K562 (cell line): ENCODE results near the gene CDSN. TPM values are rescaled to one million over a fixed set of nuclear protein-coding genes. Genes with fewer than 3 reads are reported as not detected.

ENCODE experiments used
- ATAC-seq: fragments of 200-7000 bp; cut with Tn5 transposase; 3 replicates; pipeline ENCODE4 v1.9.1; 2020; ENCODE audit warnings: moderate library complexity
- BruUV-seq: library from RNA; stranded (reverse); fragments of 400-500 nt; replicated peaks from 2 replicates; lab custom pipeline; 2021; lab: Mats Ljungman, UMichigan
- CTCF ChIA-PET: fragments of 300-600 bp; formaldehyde crosslinking; extraction: SDS; loops from one replicate; lab custom pipeline; 2021; ENCODE audit warnings: low intra/inter-chr PET ratio; lab: Yijun Ruan, JAX
- POLR2A ChIA-PET: fragments of 300-600, 350-650 bp; sonication (Branson Sonifier 250); formaldehyde crosslinking; extraction: SDS; loops from one replicate; lab custom pipeline; 2021; ENCODE audit warnings: antibody characterized with exemption, inconsistent platforms; lab: Yijun Ruan, JAX
- DNase-seq, 4 experiments: peaks; one replicate each; pipeline versions ENCODE4 v3.0.0 to v3.0.0-alpha.2; 2011 to 2018; ENCODE audit warnings: low spot score in 3 of 4, mixed read lengths in 3 of 4; ENCODE audit errors: extremely low read depth in 1 of 4
- FAIRE-seq: peaks from 2 replicates; lab custom pipeline; 2011; peaks lifted over from hg19 to GRCh38; lab: Jason Lieb, UNC
- H2AFZ ChIP-seq: 2 replicates; pipeline ENCODE4 v1.6.0; 2011; ENCODE audit warnings: low read depth, low read length, control low read depth, inconsistent platforms
- H3K27ac ChIP-seq: fragments of 200-600 bp; 3 replicates; pipeline ENCODE4 v1.8.0; 2011; ENCODE audit warnings: low read depth, mild to moderate bottlenecking, control low read depth, inconsistent platforms, low read length, moderate library complexity, mixed read lengths; ENCODE audit errors: extremely low read depth
- H3K27me3 ChIP-seq, 2 experiments: fragments of 300-600 bp in 1 of 2; 2 replicates in 1 of 2; 3 replicates in 1 of 2; pipeline versions ENCODE4 v1.6.0 to v1.8.0; 2011; ENCODE audit warnings: inconsistent platforms in 2 of 2, low read length in 2 of 2, mild to moderate bottlenecking in 1 of 2, mixed read lengths in 1 of 2, moderate library complexity in 1 of 2; ENCODE audit not compliant: control insufficient read depth in 2 of 2, insufficient read depth in 2 of 2
- H3K36me3 ChIP-seq: fragments of 300-600 bp; 3 replicates; pipeline ENCODE4 v1.8.0; 2011; ENCODE audit warnings: mild to moderate bottlenecking, low read length, inconsistent platforms; ENCODE audit not compliant: control insufficient read depth, insufficient read depth
- H3K4me1 ChIP-seq, 2 experiments: fragments of 200-600 bp in 1 of 2; replicated peaks in 1 of 2; 2 replicates in 1 of 2; 3 replicates in 1 of 2; pipeline versions ENCODE4 v1.5.1 to v1.8.0; 2011; ENCODE audit warnings: inconsistent platforms in 2 of 2, low read length in 2 of 2, mild to moderate bottlenecking in 1 of 2, mixed read lengths in 1 of 2, moderate library complexity in 1 of 2; ENCODE audit not compliant: control insufficient read depth in 2 of 2, insufficient read depth in 2 of 2
- H3K4me2 ChIP-seq: 2 replicates; pipeline ENCODE4 v1.6.1; 2011; ENCODE audit warnings: low read length, control low read depth, inconsistent platforms, mixed read lengths; ENCODE audit not compliant: insufficient read depth
- H3K4me3 ChIP-seq: fragments of 200-600 bp; sonication (generic), shearing (Covaris generic); 2 replicates; pipeline ENCODE4 v1.5.1; 2016; ENCODE audit warnings: control low read depth, inconsistent platforms
- H3K79me2 ChIP-seq: fragments of 200-600 bp; 3 replicates; pipeline ENCODE4 v1.8.0; 2011; ENCODE audit warnings: low read length, inconsistent platforms; ENCODE audit not compliant: control insufficient read depth, insufficient read depth
- H3K9ac ChIP-seq, 2 experiments: 2 replicates each; pipeline versions ENCODE4 v1.6.0 to v1.6.1; 2011; ENCODE audit warnings: low read depth in 2 of 2, low read length in 2 of 2, control low read depth in 1 of 2, inconsistent platforms in 1 of 2, mild to moderate bottlenecking in 1 of 2, mixed read lengths in 1 of 2; ENCODE audit not compliant: insufficient read depth in 1 of 2
- H3K9me1 ChIP-seq: one replicate; pipeline ENCODE4 v1.6.0; 2011; ENCODE audit warnings: inconsistent platforms, mild to moderate bottlenecking, low read length, moderate library complexity; ENCODE audit not compliant: control insufficient read depth, insufficient read depth
- H3K9me3 ChIP-seq: replicated peaks from 2 replicates; pipeline ENCODE4 v1.5.1; 2011; ENCODE audit warnings: low read depth, low read length, inconsistent platforms; ENCODE audit not compliant: control insufficient read depth, insufficient read depth
- H4K20me1 ChIP-seq: replicated peaks from 2 replicates; pipeline ENCODE4 v1.6.1; 2011; ENCODE audit warnings: low read length, inconsistent platforms, mixed read lengths; ENCODE audit not compliant: control insufficient read depth, insufficient read depth
- CTCF ChIP-seq, 3 experiments: IDR thresholded peaks in 2 of 3; conservative IDR thresholded peaks in 1 of 3; 2 replicates each; pipeline ENCODE4 v1.5.1; 2011 to 2012; ENCODE audit warnings: low read length in 3 of 3, mild to moderate bottlenecking in 3 of 3, control low read depth in 2 of 3, improper control_type of control experiment in 1 of 3, inconsistent platforms in 1 of 3, low read depth in 1 of 3, mixed read lengths in 1 of 3, moderate library complexity in 1 of 3; ENCODE audit not compliant: insufficient read depth in 2 of 3
- JUND ChIP-seq, 2 experiments: IDR thresholded peaks; 2 replicates in 1 of 2; 3 replicates in 1 of 2; pipeline ENCODE4 v1.6.1; 2011; ENCODE audit warnings: borderline replicate concordance in 2 of 2, low read depth in 2 of 2, low read length in 2 of 2, improper control_type of control experiment in 1 of 2, missing biosample characterization in 1 of 2, missing genetic modification characterization in 1 of 2, missing genetic modification reagents in 1 of 2
- LEF1 ChIP-seq: fragments of 450-650 bp; IDR thresholded peaks from 2 replicates; pipeline ENCODE4 v1.6.1; 2016; ENCODE audit warnings: mild to moderate bottlenecking
- NONO ChIP-seq, 2 experiments: fragments of 200-400 bp in 1 of 2; fragments of 450-650 bp in 1 of 2; formaldehyde crosslinking in 1 of 2; IDR thresholded peaks; 2 replicates each; pipeline ENCODE4 v1.6.1; 2017; ENCODE audit warnings: low read depth in 2 of 2, mild to moderate bottlenecking in 2 of 2, moderate library complexity in 2 of 2, low read length in 1 of 2
- RAD21 ChIP-seq, 2 experiments: fragments of 250-450 bp in 1 of 2; fragments of 450-650 bp in 1 of 2; sonication (Bioruptor Pico) in 1 of 2; formaldehyde crosslinking in 1 of 2; IDR thresholded peaks in 1 of 2; conservative IDR thresholded peaks in 1 of 2; 2 replicates each; pipeline versions ENCODE4 v1.4.0 to v1.8.0; 2020 to 2022; ENCODE audit warnings: mild to moderate bottlenecking in 2 of 2, moderate library complexity in 1 of 2
- STAG1 ChIP-seq: sonication (generic); formaldehyde crosslinking; IDR thresholded peaks from 2 replicates; pipeline ENCODE4 v1.5.0; 2020; ENCODE audit warnings: missing genetic modification reagents, borderline replicate concordance
- ZNF134 ChIP-seq: fragments of 250-450 bp; sonication (Bioruptor Pico); conservative IDR thresholded peaks from 2 replicates; pipeline ENCODE4 v1.4.0; 2020
- WGBS: fragments of 100-300 bp; shearing (Covaris generic); methylation state at CpG from one replicate; pipeline ENCODE4 v1.1.6; 2016; ENCODE audit warnings: low coverage, mixed read lengths; ENCODE audit not compliant: insufficient coverage; ENCODE audit errors: missing lambda C conversion rate; 5-methylcytosine and 5-hydroxymethylcytosine counted together
- in situ Hi-C: fragments of 300-500 bp; cut with MboI; formaldehyde crosslinking; loops from 4 replicates; pipeline ENCODE4 v1.15.0; 2018; ENCODE audit warnings: inconsistent platforms, mixed read lengths
- intact Hi-C: fragments of 100-400 bp; cut with micrococcal nuclease; formaldehyde crosslinking; loops from 2 replicates; pipeline ENCODE4 v1.14.2; 2022
- polyA plus RNA-seq, 8 experiments: library from polyadenylated mRNA; depleted of rRNA in 4 of 8; stranded (reverse) in 5 of 8; unstranded in 3 of 8; fragments of >200 nt; fragmentation: Nextera tagmentation in 2 of 8; fragmentation: Illumina TruSeq in 1 of 8; extraction: Ambion mirVana in 2 of 8; extraction: Trizol in 1 of 8; gene quantifications; 2 replicates each; pipeline versions ENCODE4 v1.2.1 to v1.2.3, GENCODE V29; 2011 to 2014; ENCODE audit warnings: inconsistent platforms in 1 of 8, missing spikeins in 1 of 8
- total RNA-seq, 7 experiments: library from RNA; depleted of rRNA in 6 of 7; stranded (reverse); fragments of >200 nt in 6 of 7; fragmentation: Illumina TruSeq in 2 of 7; extraction: Trizol in 2 of 7; gene quantifications; 2 replicates each; pipeline versions ENCODE4 v1.2.1 to v1.2.3, GENCODE V29; 2011 to 2021; ENCODE audit warnings: low replicate concordance in 1 of 7
- TF ChIP-seq, protein P1 (sequence below), 2 experiments: fragments of 450-650 bp; formaldehyde crosslinking in 1 of 2; IDR thresholded peaks; 2 replicates each; pipeline versions ENCODE4 v1.4.0 to v1.6.1; 2014 to 2020; ENCODE audit warnings: mild to moderate bottlenecking in 2 of 2, borderline replicate concordance in 1 of 2, low read depth in 1 of 2

The CDSN gene
- total and polyA plus RNA-seq, 9 of the 15 experiments (the other 6 are each of a cell fraction or from before 2014, with no cell fraction given): not detected

DNA sequence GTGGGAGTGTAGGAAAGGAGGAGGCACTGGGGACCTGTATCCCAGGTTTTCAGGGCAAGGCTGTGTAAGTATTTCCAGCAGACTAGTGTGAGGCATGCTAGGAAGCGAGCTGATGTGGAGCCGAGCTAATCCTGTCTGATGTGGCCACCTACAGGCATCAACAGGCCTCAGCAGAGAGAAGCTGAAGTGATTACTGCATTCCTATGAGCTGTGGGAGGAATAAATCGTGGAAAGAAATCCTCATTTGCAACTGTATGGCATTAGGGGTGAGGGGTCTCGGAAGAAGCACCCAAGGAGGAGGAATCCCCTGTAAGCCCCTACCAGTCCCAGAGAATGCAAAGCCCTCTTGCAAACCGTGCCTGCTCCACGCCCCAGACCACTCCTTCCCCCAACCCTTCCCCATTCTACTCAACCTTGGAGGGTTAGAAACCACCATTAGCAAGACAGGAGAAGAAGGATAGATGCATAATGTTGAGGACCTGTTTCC lies 49.5 kb downstream of the CDSN start:
- H4K20me1 ChIP-seq: no peaks in the 10 kb centered on the region
- H3K4me1 ChIP-seq: peaks cover 0 to 3% of the 10 kb centered on the region in 2 experiments; a peak in 2 of 5 replicates
- in situ Hi-C loops (no loop called here), intact Hi-C loops (loop anchor here (1.0 kb wide), 1 partner anchor 242 kb away; no protein-coding TSS in a partner anchor)
- no peaks in the 10 kb centered on the region; a peak in 1 of 5 replicates for H3K27me3 ChIP-seq
- no peak overlapping the region for H3K4me3 ChIP-seq
- no peak overlapping the region for H2AFZ ChIP-seq
- DNase-seq (peak in 2 of 4 experiments; percentile 28 to 55), ATAC-seq (peak; percentile 89), FAIRE-seq (peak; percentile 69)
- no peaks in the 10 kb centered on the region for H3K36me3 ChIP-seq
- H3K9me1 ChIP-seq: no peaks in the 10 kb centered on the region
- POLR2A ChIA-PET: interaction anchor here (0.7 to 1.4 kb wide), 3 partner anchors 9 to 163 kb away, joined by 3 to 7 read pairs (median 5); partner anchors contain the start of gene GTF2H4
- no peak for TF ChIP-seq ZNF134 (CRISPR knock-in tag)
- TF ChIP-seq, protein P1, sequence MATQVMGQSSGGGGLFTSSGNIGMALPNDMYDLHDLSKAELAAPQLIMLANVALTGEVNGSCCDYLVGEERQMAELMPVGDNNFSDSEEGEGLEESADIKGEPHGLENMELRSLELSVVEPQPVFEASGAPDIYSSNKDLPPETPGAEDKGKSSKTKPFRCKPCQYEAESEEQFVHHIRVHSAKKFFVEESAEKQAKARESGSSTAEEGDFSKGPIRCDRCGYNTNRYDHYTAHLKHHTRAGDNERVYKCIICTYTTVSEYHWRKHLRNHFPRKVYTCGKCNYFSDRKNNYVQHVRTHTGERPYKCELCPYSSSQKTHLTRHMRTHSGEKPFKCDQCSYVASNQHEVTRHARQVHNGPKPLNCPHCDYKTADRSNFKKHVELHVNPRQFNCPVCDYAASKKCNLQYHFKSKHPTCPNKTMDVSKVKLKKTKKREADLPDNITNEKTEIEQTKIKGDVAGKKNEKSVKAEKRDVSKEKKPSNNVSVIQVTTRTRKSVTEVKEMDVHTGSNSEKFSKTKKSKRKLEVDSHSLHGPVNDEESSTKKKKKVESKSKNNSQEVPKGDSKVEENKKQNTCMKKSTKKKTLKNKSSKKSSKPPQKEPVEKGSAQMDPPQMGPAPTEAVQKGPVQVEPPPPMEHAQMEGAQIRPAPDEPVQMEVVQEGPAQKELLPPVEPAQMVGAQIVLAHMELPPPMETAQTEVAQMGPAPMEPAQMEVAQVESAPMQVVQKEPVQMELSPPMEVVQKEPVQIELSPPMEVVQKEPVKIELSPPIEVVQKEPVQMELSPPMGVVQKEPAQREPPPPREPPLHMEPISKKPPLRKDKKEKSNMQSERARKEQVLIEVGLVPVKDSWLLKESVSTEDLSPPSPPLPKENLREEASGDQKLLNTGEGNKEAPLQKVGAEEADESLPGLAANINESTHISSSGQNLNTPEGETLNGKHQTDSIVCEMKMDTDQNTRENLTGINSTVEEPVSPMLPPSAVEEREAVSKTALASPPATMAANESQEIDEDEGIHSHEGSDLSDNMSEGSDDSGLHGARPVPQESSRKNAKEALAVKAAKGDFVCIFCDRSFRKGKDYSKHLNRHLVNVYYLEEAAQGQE (IDR thresholded peaks at IDR 0.05; ENCODE audit: borderline replicate concordance): peak; percentile 42; the same call in 1 of the 2 replicates
- TF ChIP-seq, protein P1 (CRISPR knock-in tag; IDR thresholded peaks at IDR 0.05; ENCODE audit: low read depth): no peak
- TF ChIP-seq LEF1: no peak
- peak; percentile 56 to 72 (median 62) for TF ChIP-seq CTCF (IDR thresholded peaks at IDR 0.05 in 2 of 3, conservative IDR thresholded peaks at IDR 0.05 in 1 of 3; ENCODE audit: insufficient read depth in 2 of 3, low read depth in 1 of 3, low read length in 3 of 3)
- no peak for TF ChIP-seq NONO (IDR thresholded peaks at IDR 0.05; ENCODE audit: low read depth in 2 of 2, low read length in 1 of 2)
- 0 out of 2 replicates have a peak, but pooled peaks have one; percentile 10 for TF ChIP-seq JUND (IDR thresholded peaks at IDR 0.05; ENCODE audit: borderline replicate concordance, low read depth, low read length)
- TF ChIP-seq JUND (tag; IDR thresholded peaks at IDR 0.05; ENCODE audit: borderline replicate concordance, low read depth, low read length): no peak; the same call in 2 of the 3 replicates
- TF ChIP-seq RAD21 (CRISPR knock-in tag; conservative IDR thresholded peaks at IDR 0.05 in 1 of 2, IDR thresholded peaks at IDR 0.05 in 1 of 2): peak; percentile 45 to 76
- TF ChIP-seq STAG1 (CRISPR knock-in tag): 0 out of 2 replicates have a peak, but pooled peaks have one; percentile 19
- no peak overlapping the region for H3K4me2 ChIP-seq
- H3K9ac ChIP-seq: no peak overlapping the region
- no TSS peak for BruUV-seq
- CTCF ChIA-PET: interaction anchor here (0.6 to 3.5 kb wide), 5 partner anchors 28 to 327 kb away, joined by 3 to 26 read pairs (median 3); partner anchors contain the start of gene IER3
- H3K27ac ChIP-seq: no peak overlapping the region
- 6% methylated on average over 6 of the region's 6 CpGs for WGBS
- no peaks in the 10 kb centered on the region for H3K79me2 ChIP-seq
- no peaks in the 10 kb centered on the region for H3K9me3 ChIP-seq
